HepG2 (cell line): ENCODE results near the gene TRIM67. TPM values are rescaled to one million over a fixed set of nuclear protein-coding genes. Genes with fewer than 3 reads are reported as not detected.

Experiments used
- CBX5 ChIP-seq: sonication (generic); formaldehyde crosslinking; IDR thresholded peaks from 2 replicates; pipeline ENCODE4 v1.4.0; 2020; ENCODE audit warnings: missing genetic modification reagents, borderline replicate concordance
- FOXP1 ChIP-seq, 2 experiments: fragments of 450-650 bp in 1 of 2; IDR thresholded peaks; 2 replicates each; pipeline ENCODE4 v1.6.1; 2017 to 2018; ENCODE audit warnings: antibody characterized with exemption in 1 of 2
- HMG20A ChIP-seq: IDR thresholded peaks from 2 replicates; pipeline ENCODE4 v1.6.1; 2016; ENCODE audit warnings: borderline replicate concordance
- PHF21A ChIP-seq: sonication (generic); formaldehyde crosslinking; IDR thresholded peaks from 2 replicates; pipeline ENCODE4 v1.5.0; 2020; ENCODE audit warnings: mild to moderate bottlenecking, missing genetic modification reagents
- RBAK ChIP-seq: sonication (generic); formaldehyde crosslinking; IDR thresholded peaks from 2 replicates; pipeline ENCODE4 v1.5.1; 2020; ENCODE audit warnings: mild to moderate bottlenecking, missing genetic modification reagents
- SALL1 ChIP-seq: sonication (generic); formaldehyde crosslinking; IDR thresholded peaks from 2 replicates; pipeline ENCODE4 v1.8.0; 2022; ENCODE audit warnings: mild to moderate bottlenecking, missing genetic modification reagents
- SOX5 ChIP-seq: IDR thresholded peaks from 2 replicates; pipeline ENCODE4 v1.6.1; 2016; ENCODE audit warnings: borderline replicate concordance
- YY1 ChIP-seq: IDR thresholded peaks from 2 replicates; pipeline ENCODE4 v1.6.1; 2011; ENCODE audit warnings: low read length, low read depth, moderate library complexity, mild to moderate bottlenecking; ENCODE audit not compliant: insufficient read depth, insufficient replicate concordance
- ZBTB3 ChIP-seq: sonication (generic); formaldehyde crosslinking; IDR thresholded peaks from 2 replicates; pipeline ENCODE4 v1.4.0; 2020; ENCODE audit warnings: low read depth, mild to moderate bottlenecking, moderate library complexity, missing genetic modification reagents, borderline replicate concordance
- ZNF569 ChIP-seq: sonication (generic); formaldehyde crosslinking; IDR thresholded peaks from 2 replicates; pipeline ENCODE4 v1.5.0; 2020; ENCODE audit warnings: mild to moderate bottlenecking, missing genetic modification reagents, moderate library complexity, borderline replicate concordance
- ZNF775 ChIP-seq: sonication (generic); formaldehyde crosslinking; IDR thresholded peaks from 2 replicates; pipeline ENCODE4 v1.4.0; 2020; ENCODE audit warnings: missing genetic modification reagents, mild to moderate bottlenecking, moderate library complexity, borderline replicate concordance
- polyA plus RNA-seq, 8 experiments: library from polyadenylated mRNA; depleted of rRNA in 3 of 8; stranded (reverse) in 7 of 8; unstranded in 1 of 8; fragments of >200 nt; fragmentation: Illumina TruSeq in 4 of 8; extraction: Trizol in 4 of 8; gene quantifications; 2 replicates each; pipeline versions ENCODE4 v1.2.1 to v1.2.3, GENCODE V29; 2011 to 2016; ENCODE audit warnings: low read depth in 4 of 8, missing spikeins in 1 of 8, mixed read lengths in 1 of 8; ENCODE audit not compliant: insufficient read depth in 1 of 8
- total RNA-seq, 5 experiments: library from RNA; depleted of rRNA; stranded (reverse); fragments of >200 nt; fragmentation: Illumina TruSeq; extraction: Trizol; gene quantifications; 2 replicates each; pipeline ENCODE4 v1.2.3, GENCODE V29; 2016; ENCODE audit warnings: low read depth in 1 of 5
- TF ChIP-seq, protein P1 (sequence below): sonication (generic); formaldehyde crosslinking; IDR thresholded peaks from 2 replicates; pipeline ENCODE4 v1.4.0; 2020; ENCODE audit warnings: missing genetic modification reagents
- TF ChIP-seq, protein P2 (sequence below): sonication (generic); formaldehyde crosslinking; IDR thresholded peaks from 2 replicates; pipeline ENCODE4 v1.5.0; 2020; ENCODE audit warnings: mild to moderate bottlenecking, missing genetic modification reagents, borderline replicate concordance
- TF ChIP-seq, protein P3 (sequence below): IDR thresholded peaks from 2 replicates; pipeline ENCODE4 v1.6.1; 2018; ENCODE audit warnings: missing genetic modification reagents, mild to moderate bottlenecking, missing compliant biosample characterization

Gene TRIM67
- total and polyA plus RNA-seq, 2 of the 13 experiments (the other 11 are each of a cell fraction or from before 2014, with no cell fraction given): not detected

DNA sequence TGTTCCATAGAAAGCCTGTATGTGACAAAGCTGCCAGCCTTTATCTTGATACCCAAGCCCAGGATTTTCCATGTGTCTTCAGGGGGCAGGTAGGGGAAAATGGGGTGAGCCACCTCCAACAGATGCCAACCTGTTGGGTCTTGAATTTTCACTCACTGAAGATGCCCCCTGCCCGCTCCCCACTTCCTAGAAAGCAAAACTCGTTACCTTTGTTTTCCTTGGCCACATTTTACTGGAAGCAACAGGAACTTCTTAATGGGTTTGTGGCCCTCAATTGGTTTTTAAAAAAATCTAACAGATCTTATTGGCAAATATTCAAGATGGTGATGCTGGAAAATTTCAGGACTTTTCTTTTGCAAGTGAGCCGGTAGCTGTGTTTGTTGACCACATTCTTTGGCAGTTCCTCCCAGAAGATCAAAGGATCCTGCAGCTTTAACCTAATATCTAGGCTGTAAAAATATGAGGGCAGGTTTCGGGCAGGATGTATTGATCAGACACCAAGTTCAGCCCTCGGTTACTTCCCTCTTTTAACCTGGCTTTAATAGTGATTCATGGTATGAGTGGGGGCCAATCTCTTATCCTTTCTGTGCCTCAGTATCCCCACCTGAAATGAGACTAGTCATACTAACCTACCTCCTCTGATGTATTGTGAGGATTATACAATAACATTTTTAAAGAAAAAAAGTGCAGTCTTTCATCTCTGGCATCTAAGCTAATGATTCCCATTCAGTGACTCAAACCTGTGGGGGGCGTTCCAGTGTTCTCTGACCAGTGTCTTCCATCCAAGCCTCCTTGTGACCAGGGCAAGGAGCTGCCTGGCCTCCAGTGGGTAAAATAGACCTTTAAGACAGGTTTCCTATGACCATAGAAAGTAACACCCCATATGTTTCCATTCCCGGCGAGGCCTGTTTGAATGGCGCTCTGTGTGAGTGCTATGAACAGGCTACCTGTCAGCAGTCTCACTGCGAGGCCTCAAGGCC, 57.9 kb downstream of the TRIM67 start (continued):
- TF ChIP-seq, protein P1, sequence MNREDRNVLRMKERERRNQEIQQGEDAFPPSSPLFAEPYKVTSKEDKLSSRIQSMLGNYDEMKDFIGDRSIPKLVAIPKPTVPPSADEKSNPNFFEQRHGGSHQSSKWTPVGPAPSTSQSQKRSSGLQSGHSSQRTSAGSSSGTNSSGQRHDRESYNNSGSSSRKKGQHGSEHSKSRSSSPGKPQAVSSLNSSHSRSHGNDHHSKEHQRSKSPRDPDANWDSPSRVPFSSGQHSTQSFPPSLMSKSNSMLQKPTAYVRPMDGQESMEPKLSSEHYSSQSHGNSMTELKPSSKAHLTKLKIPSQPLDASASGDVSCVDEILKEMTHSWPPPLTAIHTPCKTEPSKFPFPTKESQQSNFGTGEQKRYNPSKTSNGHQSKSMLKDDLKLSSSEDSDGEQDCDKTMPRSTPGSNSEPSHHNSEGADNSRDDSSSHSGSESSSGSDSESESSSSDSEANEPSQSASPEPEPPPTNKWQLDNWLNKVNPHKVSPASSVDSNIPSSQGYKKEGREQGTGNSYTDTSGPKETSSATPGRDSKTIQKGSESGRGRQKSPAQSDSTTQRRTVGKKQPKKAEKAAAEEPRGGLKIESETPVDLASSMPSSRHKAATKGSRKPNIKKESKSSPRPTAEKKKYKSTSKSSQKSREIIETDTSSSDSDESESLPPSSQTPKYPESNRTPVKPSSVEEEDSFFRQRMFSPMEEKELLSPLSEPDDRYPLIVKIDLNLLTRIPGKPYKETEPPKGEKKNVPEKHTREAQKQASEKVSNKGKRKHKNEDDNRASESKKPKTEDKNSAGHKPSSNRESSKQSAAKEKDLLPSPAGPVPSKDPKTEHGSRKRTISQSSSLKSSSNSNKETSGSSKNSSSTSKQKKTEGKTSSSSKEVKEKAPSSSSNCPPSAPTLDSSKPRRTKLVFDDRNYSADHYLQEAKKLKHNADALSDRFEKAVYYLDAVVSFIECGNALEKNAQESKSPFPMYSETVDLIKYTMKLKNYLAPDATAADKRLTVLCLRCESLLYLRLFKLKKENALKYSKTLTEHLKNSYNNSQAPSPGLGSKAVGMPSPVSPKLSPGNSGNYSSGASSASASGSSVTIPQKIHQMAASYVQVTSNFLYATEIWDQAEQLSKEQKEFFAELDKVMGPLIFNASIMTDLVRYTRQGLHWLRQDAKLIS (CRISPR knock-in tag): no peak
- no peak for TF ChIP-seq FOXP1 (IDR thresholded peaks at IDR 0.05)
- TF ChIP-seq FOXP1 (CRISPR knock-in tag; IDR thresholded peaks at IDR 0.05): peak; percentile 67
- TF ChIP-seq RBAK (CRISPR knock-in tag): no peak
- peak; percentile 56; the same call in 1 of the 2 replicates for TF ChIP-seq SOX5 (CRISPR knock-in tag)
- no peak for TF ChIP-seq CBX5 (CRISPR knock-in tag)
- TF ChIP-seq HMG20A (CRISPR knock-in tag): no peak; the same call in 1 of the 2 replicates
- TF ChIP-seq ZBTB3 (CRISPR knock-in tag): no peak
- TF ChIP-seq ZNF569 (CRISPR knock-in tag): 0 out of 2 replicates have a peak, but pooled peaks have one; percentile 40
- TF ChIP-seq ZNF775 (CRISPR knock-in tag): no peak
- TF ChIP-seq, protein P2, sequence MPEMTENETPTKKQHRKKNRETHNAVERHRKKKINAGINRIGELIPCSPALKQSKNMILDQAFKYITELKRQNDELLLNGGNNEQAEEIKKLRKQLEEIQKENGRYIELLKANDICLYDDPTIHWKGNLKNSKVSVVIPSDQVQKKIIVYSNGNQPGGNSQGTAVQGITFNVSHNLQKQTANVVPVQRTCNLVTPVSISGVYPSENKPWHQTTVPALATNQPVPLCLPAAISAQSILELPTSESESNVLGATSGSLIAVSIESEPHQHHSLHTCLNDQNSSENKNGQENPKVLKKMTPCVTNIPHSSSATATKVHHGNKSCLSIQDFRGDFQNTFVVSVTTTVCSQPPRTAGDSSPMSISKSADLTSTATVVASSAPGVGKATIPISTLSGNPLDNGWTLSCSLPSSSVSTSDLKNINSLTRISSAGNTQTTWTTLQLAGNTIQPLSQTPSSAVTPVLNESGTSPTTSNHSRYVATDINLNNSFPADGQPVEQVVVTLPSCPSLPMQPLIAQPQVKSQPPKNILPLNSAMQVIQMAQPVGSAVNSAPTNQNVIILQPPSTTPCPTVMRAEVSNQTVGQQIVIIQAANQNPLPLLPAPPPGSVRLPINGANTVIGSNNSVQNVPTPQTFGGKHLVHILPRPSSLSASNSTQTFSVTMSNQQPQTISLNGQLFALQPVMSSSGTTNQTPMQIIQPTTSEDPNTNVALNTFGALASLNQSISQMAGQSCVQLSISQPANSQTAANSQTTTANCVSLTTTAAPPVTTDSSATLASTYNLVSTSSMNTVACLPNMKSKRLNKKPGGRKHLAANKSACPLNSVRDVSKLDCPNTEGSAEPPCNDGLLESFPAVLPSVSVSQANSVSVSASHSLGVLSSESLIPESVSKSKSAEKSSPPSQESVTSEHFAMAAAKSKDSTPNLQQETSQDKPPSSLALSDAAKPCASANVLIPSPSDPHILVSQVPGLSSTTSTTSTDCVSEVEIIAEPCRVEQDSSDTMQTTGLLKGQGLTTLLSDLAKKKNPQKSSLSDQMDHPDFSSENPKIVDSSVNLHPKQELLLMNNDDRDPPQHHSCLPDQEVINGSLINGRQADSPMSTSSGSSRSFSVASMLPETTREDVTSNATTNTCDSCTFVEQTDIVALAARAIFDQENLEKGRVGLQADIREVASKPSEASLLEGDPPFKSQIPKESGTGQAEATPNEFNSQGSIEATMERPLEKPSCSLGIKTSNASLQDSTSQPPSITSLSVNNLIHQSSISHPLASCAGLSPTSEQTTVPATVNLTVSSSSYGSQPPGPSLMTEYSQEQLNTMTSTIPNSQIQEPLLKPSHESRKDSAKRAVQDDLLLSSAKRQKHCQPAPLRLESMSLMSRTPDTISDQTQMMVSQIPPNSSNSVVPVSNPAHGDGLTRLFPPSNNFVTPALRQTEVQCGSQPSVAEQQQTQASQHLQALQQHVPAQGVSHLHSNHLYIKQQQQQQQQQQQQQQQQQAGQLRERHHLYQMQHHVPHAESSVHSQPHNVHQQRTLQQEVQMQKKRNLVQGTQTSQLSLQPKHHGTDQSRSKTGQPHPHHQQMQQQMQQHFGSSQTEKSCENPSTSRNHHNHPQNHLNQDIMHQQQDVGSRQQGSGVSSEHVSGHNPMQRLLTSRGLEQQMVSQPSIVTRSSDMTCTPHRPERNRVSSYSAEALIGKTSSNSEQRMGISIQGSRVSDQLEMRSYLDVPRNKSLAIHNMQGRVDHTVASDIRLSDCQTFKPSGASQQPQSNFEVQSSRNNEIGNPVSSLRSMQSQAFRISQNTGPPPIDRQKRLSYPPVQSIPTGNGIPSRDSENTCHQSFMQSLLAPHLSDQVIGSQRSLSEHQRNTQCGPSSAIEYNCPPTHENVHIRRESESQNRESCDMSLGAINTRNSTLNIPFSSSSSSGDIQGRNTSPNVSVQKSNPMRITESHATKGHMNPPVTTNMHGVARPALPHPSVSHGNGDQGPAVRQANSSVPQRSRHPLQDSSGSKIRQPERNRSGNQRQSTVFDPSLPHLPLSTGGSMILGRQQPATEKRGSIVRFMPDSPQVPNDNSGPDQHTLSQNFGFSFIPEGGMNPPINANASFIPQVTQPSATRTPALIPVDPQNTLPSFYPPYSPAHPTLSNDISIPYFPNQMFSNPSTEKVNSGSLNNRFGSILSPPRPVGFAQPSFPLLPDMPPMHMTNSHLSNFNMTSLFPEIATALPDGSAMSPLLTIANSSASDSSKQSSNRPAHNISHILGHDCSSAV (CRISPR knock-in tag): no peak
- peak; percentile 11 for TF ChIP-seq YY1
- peak; percentile 77; the same call in 1 of the 2 replicates for TF ChIP-seq PHF21A
- TF ChIP-seq SALL1: peak; percentile 62; the same call in 1 of the 2 replicates
- TF ChIP-seq, protein P3, sequence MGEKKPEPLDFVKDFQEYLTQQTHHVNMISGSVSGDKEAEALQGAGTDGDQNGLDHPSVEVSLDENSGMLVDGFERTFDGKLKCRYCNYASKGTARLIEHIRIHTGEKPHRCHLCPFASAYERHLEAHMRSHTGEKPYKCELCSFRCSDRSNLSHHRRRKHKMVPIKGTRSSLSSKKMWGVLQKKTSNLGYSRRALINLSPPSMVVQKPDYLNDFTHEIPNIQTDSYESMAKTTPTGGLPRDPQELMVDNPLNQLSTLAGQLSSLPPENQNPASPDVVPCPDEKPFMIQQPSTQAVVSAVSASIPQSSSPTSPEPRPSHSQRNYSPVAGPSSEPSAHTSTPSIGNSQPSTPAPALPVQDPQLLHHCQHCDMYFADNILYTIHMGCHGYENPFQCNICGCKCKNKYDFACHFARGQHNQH (CRISPR knock-in tag): 0 out of 2 replicates have a peak, but pooled peaks have one; percentile 30
